ENCODE data around the gene FGF5. TPM values are rescaled to one million over a fixed set of nuclear protein-coding genes. Genes with fewer than 3 reads are reported as not detected.

The FGF5 gene
- total and polyA plus RNA-seq, 4 donors: 0.11 to 1.5 (median 0.36) TPM

DNA sequence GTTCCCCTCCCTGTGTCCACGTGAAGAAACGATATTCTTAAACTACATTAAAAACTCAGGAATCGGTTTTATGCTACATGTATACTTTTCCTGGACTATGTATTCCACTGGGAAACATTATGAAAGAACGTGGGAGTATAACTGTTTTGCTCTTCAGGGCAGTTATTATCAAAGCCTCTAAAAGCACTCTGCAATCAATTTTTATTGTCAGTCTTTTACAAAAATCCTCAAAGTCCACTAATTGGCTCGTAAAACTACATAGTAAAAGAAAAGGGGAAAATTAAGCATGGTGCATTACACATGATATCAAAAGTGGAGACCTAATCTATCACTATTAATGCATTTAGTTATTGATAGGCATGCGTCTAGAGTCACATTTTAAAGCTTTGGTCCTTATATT, 57.7 kb downstream of the FGF5 start:
- WGBS (ENCODE audit: insufficient coverage): no CpG with 5 or more reads among the region's 6 CpGs
- no peaks in the 10 kb centered on the region for H3K9me3 ChIP-seq (ENCODE audit: control insufficient read depth, insufficient read depth, low read length)
- H3K4me1 ChIP-seq (ENCODE audit: control insufficient read depth, insufficient read depth, low read length): no peaks in the 10 kb centered on the region
- H3K4me3 ChIP-seq (ENCODE audit: low read depth, low read length): no peak overlapping the region
- DNase-seq (ENCODE audit: low read depth in 4 of 6, low spot score in 6 of 6): no peak
- no peaks in the 10 kb centered on the region for H3K27me3 ChIP-seq (ENCODE audit: control insufficient read depth, insufficient read depth, low read length)
- H3K27ac ChIP-seq (ENCODE audit: low read depth, low read length): no peak overlapping the region
- no peaks in the 10 kb centered on the region for H3K36me3 ChIP-seq (ENCODE audit: control insufficient read depth, insufficient read depth, low read length)

DNA sequence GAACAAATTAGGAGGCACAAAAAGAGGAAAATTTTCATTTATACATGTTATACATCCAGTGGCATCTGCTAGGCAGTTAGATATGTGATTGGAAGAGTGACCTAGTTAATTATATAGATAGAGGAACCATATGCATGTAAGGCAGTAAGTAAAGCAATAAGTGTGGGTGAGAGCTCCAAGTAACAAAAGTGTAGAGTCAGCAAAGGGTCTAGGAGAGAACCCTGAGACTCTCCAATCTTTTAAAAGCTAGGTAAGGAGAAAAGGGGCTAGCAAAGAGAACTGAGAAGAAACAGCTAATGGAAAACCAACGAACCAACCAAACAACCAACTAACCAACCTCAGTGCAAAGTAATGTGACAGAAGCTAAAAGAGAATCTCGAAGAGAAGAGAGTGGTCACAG, 65.2 kb downstream of the FGF5 start:
- no peak overlapping the region for H3K4me3 ChIP-seq (ENCODE audit: low read depth, low read length)
- H3K36me3 ChIP-seq (ENCODE audit: control insufficient read depth, insufficient read depth, low read length): no peaks in the 10 kb centered on the region
- peaks cover 12% of the 10 kb centered on the region for H3K27me3 ChIP-seq (ENCODE audit: control insufficient read depth, insufficient read depth, low read length)
- no peaks in the 10 kb centered on the region for H3K9me3 ChIP-seq (ENCODE audit: control insufficient read depth, insufficient read depth, low read length)
- peaks cover 11% of the 10 kb centered on the region for H3K4me1 ChIP-seq (ENCODE audit: control insufficient read depth, insufficient read depth, low read length)
- no peak for DNase-seq (ENCODE audit: low read depth in 4 of 6, low spot score in 6 of 6)
- H3K27ac ChIP-seq (ENCODE audit: low read depth, low read length): no peak overlapping the region
- WGBS (ENCODE audit: insufficient coverage): 88% methylated on average over 1 of the region's 2 CpGs

DNA sequence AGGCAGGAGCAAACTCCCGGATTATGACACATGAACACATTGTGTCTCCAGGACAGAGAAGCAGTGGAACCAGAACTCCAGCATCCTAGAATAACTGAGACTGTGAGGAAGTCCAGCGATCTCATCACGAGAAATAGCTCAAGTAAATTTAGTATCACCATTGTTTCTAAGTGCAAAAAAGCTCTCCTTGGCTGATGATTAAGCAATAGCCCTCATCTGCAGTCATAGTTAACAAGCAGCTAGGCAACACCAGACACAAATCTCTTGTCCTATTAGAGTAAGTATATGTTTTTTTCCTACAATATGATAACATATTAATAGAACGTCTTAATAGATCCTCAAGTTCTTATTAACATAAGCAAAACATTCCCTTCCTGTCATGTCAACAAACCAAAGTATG, 66.7 kb downstream of the FGF5 start:
- H3K4me1 ChIP-seq (ENCODE audit: control insufficient read depth, insufficient read depth, low read length): peaks cover 11% of the 10 kb centered on the region
- H3K27me3 ChIP-seq (ENCODE audit: control insufficient read depth, insufficient read depth, low read length): peaks cover 12% of the 10 kb centered on the region
- no peak overlapping the region for H3K4me3 ChIP-seq (ENCODE audit: low read depth, low read length)
- no peak overlapping the region for H3K27ac ChIP-seq (ENCODE audit: low read depth, low read length)
- no peaks in the 10 kb centered on the region for H3K36me3 ChIP-seq (ENCODE audit: control insufficient read depth, insufficient read depth, low read length)
- WGBS (ENCODE audit: insufficient coverage): 75% methylated on average over 3 of the region's 4 CpGs
- no peaks in the 10 kb centered on the region for H3K9me3 ChIP-seq (ENCODE audit: control insufficient read depth, insufficient read depth, low read length)
- DNase-seq (ENCODE audit: low read depth in 4 of 6, low spot score in 6 of 6): no peak

DNA sequence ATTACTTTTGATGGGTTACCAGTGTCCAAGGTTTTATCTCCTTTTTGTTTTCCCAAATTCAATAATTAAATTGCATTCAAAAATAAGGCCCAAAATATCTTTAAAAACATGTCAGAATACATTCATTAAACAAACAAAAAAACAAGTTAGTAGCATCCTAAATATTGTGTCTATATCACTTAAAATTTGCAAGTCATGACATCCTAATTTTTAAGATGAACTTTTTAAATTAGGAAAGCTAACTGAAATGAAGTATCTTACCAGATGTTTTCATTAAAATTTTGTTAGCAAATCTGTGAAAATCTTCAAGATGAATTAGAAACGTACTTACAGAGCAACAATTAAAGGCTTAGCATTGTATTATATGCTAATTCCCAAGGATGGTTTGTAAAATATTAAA, 68.1 kb downstream of the FGF5 start:
- no peak for DNase-seq (ENCODE audit: low read depth in 4 of 6, low spot score in 6 of 6)
- no peak overlapping the region for H3K4me3 ChIP-seq (ENCODE audit: low read depth, low read length)
- no CpG with 5 or more reads among the region's 1 CpG for WGBS (ENCODE audit: insufficient coverage)
- no peaks in the 10 kb centered on the region for H3K9me3 ChIP-seq (ENCODE audit: control insufficient read depth, insufficient read depth, low read length)
- peaks cover 12% of the 10 kb centered on the region for H3K27me3 ChIP-seq (ENCODE audit: control insufficient read depth, insufficient read depth, low read length)
- peaks cover 11% of the 10 kb centered on the region for H3K4me1 ChIP-seq (ENCODE audit: control insufficient read depth, insufficient read depth, low read length)
- no peaks in the 10 kb centered on the region for H3K36me3 ChIP-seq (ENCODE audit: control insufficient read depth, insufficient read depth, low read length)
- H3K27ac ChIP-seq (ENCODE audit: low read depth, low read length): no peak overlapping the region

DNA sequence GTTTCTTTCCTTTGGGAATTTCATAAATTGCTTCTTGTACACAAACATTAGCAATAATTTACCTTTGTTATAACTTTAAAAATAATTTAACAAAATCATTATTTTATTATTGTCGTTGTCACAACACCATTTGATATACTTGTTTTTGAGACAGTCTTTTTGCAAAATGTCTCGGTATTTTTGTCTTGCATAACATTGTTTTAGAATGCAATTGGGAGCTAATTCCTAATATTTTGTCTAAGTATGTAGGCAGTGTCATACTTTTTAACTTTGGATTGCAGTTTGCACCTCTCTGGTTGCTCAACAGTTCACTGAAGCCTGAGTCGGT, 68.7 kb downstream of the FGF5 start:
- Histone ChIP-seq H3K27me3 (ENCODE audit: control insufficient read depth, insufficient read depth, low read length) (peaks cover 12% of the 10 kb centered on the region), H3K4me1 (ENCODE audit: control insufficient read depth, insufficient read depth, low read length) (peaks cover 11% of the 10 kb centered on the region), H3K9me3 (ENCODE audit: control insufficient read depth, insufficient read depth, low read length) (no peaks in the 10 kb centered on the region), H3K36me3 (ENCODE audit: control insufficient read depth, insufficient read depth, low read length) (no peaks in the 10 kb centered on the region), H3K27ac (ENCODE audit: low read depth, low read length) (no peak overlapping the region), H3K4me3 (ENCODE audit: low read depth, low read length) (peak overlapping the region; percentile 75)
- WGBS (ENCODE audit: insufficient coverage): 10% methylated on average over 2 of the region's 3 CpGs
- DNase-seq (ENCODE audit: low read depth in 4 of 6, low spot score in 6 of 6): no peak

DNA sequence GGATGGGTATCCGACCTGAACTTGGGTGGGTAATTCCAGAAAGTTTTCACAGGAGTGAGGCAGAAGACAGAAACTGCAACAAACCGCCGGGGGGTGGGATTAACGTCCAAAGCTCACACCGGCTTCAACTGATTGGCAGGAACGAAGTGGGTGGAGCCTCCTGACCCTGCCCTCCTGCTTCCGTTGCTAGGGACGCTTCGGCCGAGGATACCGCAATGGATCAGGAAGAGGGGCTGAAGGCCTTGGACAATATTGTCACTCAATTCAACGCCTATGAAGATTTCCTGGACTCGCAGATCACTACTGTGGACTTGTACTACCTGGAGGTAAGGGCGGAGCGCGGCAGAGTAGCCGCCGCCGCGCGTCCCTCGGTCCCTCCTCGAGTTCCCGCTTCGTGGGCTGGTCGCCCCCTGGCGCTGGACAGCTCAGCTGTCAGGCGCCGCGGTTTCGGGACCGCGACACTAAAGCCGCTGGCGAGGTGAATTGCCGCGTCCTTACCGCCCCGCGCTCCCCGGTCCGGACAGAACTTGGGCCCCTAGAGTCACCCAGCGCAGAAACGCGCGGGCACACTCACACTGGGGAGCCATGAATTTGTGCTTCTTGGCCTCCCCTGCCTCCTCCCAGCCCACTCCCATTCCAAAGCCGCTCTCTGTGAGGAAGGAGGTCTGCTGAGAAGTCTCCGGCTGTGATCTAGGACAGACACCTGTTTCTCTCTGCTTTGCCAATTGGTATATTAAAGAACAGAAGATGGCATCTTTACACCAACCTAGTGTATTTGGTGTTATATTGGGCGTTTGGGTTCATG, 69.3 kb downstream of the FGF5 start, which contains the start of gene CFAP299:
Gene CFAP299 (plus strand): TSS at position 177 of the 805 bp plus-strand sequence.
- peak; percentile 63 to 94 (median 78) for DNase-seq (ENCODE audit: low read depth in 4 of 6, low spot score in 6 of 6)
- H3K4me1 ChIP-seq (ENCODE audit: control insufficient read depth, insufficient read depth, low read length): peaks cover 11% of the 10 kb centered on the region
- no peaks in the 10 kb centered on the region for H3K9me3 ChIP-seq (ENCODE audit: control insufficient read depth, insufficient read depth, low read length)
- H3K36me3 ChIP-seq (ENCODE audit: control insufficient read depth, insufficient read depth, low read length): no peaks in the 10 kb centered on the region
- peaks cover 12% of the 10 kb centered on the region for H3K27me3 ChIP-seq (ENCODE audit: control insufficient read depth, insufficient read depth, low read length)
- WGBS (ENCODE audit: insufficient coverage): under 1% methylated on average over 46 of the region's 49 CpGs
- H3K4me3 ChIP-seq (ENCODE audit: low read depth, low read length): peak within 1 kb of the TSS; percentile 75
- no peak within 1 kb of the TSS for H3K27ac ChIP-seq (ENCODE audit: low read depth, low read length)

DNA sequence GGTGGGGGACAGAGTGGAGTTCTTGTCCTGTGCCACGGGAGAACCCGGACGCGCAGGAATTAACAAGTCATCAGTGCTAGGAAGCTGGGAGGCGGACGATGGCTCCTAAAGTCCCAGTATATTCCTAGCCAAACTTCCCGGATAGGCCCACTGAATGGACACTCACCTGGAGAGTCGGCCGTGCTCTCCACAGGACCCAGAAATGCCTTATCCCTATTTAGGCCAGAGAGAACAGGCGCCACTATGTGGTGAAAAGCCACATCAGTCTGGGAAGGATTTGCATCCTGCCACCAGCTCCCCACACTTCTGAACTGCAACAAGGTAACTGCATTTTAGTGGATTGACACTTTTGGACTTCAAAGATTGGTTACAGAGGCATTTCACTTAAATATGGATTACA, 70.1 kb downstream of the FGF5 start:
- Histone ChIP-seq H3K27me3 (ENCODE audit: control insufficient read depth, insufficient read depth, low read length) (peaks cover 12% of the 10 kb centered on the region), H3K4me3 (ENCODE audit: low read depth, low read length) (peak overlapping the region; percentile 75), H3K27ac (ENCODE audit: low read depth, low read length) (no peak overlapping the region), H3K9me3 (ENCODE audit: control insufficient read depth, insufficient read depth, low read length) (no peaks in the 10 kb centered on the region), H3K36me3 (ENCODE audit: control insufficient read depth, insufficient read depth, low read length) (no peaks in the 10 kb centered on the region), H3K4me1 (ENCODE audit: control insufficient read depth, insufficient read depth, low read length) (peaks cover 11% of the 10 kb centered on the region)
- peak in 2 of 6 donors; percentile 49 to 69 for DNase-seq (ENCODE audit: low read depth in 4 of 6, low spot score in 6 of 6)
- 15% methylated on average over 9 of the region's 10 CpGs for WGBS (ENCODE audit: insufficient coverage)

DNA sequence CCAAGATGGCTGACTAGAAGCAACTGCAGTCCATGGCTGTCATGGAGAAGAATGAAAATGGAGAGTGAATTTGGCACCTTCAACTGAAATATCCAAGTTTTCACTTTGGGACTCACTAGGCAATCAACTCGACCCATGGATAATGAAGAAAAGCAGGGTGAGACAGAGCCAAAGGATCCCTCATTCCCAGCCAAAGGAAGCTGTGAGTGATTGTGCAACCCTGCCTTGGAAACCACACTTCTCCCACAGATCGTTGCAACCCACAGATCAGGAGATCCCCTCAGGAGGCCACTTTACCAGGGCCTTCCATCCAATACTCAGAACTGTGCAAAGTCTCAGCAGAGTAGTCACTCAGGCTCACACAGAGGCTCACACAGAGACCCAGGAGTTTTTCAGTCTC, 73.6 kb downstream of the FGF5 start:
- Histone ChIP-seq H3K27me3 (ENCODE audit: control insufficient read depth, insufficient read depth, low read length) (peaks cover 12% of the 10 kb centered on the region), H3K4me3 (ENCODE audit: low read depth, low read length) (no peak overlapping the region), H3K9me3 (ENCODE audit: control insufficient read depth, insufficient read depth, low read length) (no peaks in the 10 kb centered on the region), H3K36me3 (ENCODE audit: control insufficient read depth, insufficient read depth, low read length) (no peaks in the 10 kb centered on the region), H3K4me1 (ENCODE audit: control insufficient read depth, insufficient read depth, low read length) (peaks cover 11% of the 10 kb centered on the region), H3K27ac (ENCODE audit: low read depth, low read length) (no peak overlapping the region)
- WGBS (ENCODE audit: insufficient coverage): 86% methylated on average over 1 of the region's 2 CpGs
- no peak for DNase-seq (ENCODE audit: low read depth in 4 of 6, low spot score in 6 of 6)
